Retinal pigment epithelial cell (primary cell): ENCODE results near the gene IL1R1.

Experiments
- DNase-seq: peaks from one replicate; pipeline ENCODE4 v3.0.0-alpha.2; 2010; ENCODE audit warnings: low read depth
- H3K4me3 ChIP-seq: 2 replicates; pipeline ENCODE4 v1.5.1; 2011; ENCODE audit warnings: mild to moderate bottlenecking, low read length, control low read depth, moderate library complexity
- TF ChIP-seq, protein P1 (sequence below): conservative IDR thresholded peaks from 2 replicates; pipeline ENCODE4 v1.5.1; 2011; ENCODE audit warnings: low read depth, low read length, control low read depth, inconsistent platforms

Gene IL1R1

DNA sequence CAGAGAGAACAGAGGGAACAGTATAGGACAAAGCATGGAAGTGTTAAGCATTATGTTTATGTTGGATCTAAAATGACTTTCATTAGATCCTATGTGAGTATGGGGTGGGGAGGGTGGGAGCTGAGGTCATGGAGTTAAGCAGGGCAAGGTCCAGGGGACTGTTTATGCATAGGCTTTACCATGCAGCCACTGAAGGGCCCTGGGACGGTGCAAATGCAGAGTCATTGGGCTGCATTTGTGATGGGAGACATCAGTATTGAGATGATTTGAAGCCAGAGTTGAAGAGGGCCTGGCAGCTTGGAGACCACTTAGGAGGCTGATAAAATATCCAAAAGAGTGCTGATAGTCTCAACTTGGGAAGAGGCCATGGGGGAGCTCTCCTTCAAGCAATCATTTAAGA is 66.9 kb downstream of the IL1R1 start:
- TF ChIP-seq, protein P1, sequence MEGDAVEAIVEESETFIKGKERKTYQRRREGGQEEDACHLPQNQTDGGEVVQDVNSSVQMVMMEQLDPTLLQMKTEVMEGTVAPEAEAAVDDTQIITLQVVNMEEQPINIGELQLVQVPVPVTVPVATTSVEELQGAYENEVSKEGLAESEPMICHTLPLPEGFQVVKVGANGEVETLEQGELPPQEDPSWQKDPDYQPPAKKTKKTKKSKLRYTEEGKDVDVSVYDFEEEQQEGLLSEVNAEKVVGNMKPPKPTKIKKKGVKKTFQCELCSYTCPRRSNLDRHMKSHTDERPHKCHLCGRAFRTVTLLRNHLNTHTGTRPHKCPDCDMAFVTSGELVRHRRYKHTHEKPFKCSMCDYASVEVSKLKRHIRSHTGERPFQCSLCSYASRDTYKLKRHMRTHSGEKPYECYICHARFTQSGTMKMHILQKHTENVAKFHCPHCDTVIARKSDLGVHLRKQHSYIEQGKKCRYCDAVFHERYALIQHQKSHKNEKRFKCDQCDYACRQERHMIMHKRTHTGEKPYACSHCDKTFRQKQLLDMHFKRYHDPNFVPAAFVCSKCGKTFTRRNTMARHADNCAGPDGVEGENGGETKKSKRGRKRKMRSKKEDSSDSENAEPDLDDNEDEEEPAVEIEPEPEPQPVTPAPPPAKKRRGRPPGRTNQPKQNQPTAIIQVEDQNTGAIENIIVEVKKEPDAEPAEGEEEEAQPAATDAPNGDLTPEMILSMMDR: no peak
- DNase-seq: no peak
- H3K4me3 ChIP-seq: no peak overlapping the region

DNA sequence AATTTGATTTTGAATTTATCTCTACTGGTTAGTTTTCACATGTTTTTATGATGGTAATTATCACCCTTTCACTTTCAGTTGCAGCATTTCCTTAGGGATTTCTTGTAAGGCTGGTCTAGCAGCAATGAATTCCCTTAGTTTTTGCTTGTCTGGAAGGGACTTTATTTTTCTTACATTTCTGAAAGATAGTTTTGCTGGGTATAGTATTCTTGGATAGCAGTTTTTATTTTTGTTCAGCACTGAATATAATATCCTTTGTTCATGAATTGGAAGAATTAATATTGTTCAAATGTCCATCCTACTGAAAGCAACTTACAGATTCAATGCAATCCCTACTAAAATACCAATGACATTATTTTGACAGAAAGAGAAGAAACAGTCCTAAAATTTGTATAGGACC is 74.5 kb downstream of the IL1R1 start:
- TF ChIP-seq, protein P1: no peak
- DNase-seq: no peak
- no peak overlapping the region for H3K4me3 ChIP-seq

DNA sequence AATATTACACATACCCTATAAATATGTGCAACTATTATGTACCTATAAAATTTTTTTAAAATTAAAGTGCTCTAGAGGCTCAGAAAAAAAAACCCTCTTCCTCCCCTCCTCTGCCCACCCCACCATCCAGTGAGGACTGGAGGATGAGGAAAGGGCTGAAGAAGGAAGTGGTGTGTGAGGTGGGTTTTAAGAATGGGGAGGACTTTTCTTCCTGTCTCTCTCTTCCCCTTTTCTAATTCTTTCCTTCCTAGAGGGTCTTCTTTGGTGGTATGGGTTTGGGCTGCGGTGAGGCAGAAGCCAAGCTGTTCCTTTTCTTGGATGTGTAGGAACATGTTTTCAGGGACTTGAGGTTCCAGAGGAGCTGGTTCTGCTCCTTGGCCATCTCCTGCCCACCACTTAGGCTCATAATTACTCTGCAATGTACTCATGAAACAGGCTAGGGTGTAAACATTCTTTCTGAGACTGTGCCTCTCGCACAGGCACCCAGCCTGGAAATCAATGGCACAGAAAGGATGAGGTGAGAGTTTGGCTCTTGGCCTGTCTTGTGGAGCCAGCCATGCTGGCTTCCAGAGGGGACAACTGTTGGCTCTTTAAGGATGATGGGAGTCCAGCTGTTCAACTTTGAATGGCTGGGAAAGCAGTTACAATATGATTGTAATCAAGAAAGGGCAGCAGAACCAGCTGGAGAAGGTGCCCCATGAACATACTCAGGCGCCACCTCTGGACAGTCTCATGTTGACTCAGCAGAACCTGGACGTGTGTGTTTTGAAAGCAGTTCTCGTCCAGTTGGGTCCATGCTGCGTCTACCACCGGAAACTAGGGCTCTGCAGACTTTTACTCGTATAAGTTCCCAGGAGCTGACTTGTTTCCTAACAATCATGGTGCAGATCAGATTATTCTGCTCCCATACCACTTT is 82.5 kb downstream of the IL1R1 start:
- TF ChIP-seq, protein P1: no peak
- no peak overlapping the region for H3K4me3 ChIP-seq
- DNase-seq: no peak

DNA sequence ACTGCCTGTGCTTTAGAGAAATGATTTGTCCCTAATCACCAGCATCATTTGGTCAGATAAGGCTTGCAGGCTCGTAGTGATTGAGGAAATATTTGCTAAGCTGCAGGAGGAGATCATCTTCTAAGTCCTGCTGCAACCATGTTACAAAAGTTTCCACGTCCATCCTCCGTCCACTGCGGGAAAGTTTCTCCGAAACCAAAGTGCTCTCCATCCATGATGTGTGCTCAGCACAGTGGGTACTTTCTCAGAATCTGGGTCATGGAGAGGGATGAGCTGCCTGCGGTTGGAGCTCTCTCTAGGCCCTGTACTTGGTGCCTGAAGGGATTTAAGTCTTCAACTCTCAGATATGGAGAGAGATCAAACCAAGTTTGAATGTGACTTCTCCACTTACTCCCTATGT is 83.6 kb downstream of the IL1R1 start:
- TF ChIP-seq, protein P1: no peak
- no peak for DNase-seq
- H3K4me3 ChIP-seq: no peak overlapping the region

DNA sequence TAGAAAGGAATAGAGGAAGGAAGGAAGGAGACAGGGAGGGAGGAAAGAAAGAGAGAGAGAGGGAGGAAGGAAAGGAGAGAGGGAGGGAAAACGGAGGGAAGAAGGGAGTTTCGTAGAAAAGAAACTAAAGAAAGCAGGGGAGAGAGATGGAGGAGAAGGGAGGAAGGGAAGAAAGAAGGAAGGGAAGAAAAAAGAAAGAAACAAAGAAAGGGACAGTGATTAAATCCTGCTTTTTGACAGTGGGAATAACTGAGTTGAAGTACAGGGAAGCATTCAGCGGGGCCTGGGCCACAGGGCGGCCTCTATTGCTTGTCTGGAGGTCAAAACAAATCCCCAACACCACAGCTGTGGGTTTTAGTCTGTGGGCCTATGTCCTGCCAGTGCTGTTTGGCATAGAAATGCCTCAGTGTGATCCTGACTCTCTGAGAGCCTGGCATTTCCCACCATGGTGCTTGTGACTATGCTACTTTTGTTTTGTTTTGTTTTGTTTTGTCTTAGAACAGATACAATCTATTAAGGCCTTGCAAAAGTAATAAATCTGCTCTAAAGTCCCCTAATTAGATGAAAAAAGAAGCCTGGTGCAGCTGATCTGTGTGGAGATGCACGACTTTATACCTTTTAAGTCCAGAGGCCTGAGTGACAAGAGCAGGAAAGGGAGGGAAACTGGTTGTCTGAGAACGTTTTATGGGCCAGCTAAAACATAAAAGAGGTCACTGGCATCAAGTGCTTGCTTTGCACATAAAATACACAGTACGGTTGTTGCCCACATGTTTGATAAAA is 84.3 kb downstream of the IL1R1 start:
- TF ChIP-seq, protein P1: no peak
- no peak overlapping the region for H3K4me3 ChIP-seq
- no peak for DNase-seq

DNA sequence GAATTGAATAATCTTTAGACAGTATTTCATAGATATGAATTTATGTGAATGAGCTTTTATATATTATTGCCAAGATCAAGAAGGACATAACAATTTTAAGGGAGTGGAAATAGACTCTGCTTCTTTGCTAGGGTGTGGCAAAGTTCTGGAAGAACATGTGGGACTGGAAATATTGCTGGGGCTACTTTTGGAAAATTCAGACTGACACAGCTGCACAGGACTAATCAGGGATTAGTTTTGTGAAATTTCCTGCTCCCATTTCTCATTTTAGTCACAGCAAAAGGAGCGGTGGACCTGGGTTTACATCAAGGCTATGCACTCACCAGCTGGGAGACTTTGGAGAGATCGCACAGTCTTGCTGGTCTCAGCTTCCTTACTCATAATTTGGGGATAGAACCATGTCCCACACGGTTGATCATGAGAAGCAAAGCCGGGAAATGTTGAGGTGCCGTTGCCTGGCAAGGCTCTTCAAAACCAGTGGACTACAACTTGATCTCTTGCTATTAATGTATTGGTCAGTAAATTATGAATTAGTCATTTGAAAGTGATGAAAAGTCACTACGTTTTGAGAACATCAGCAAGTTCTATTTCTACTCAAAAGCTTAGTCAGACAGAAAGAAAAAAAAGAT is 86.7 kb downstream of the IL1R1 start:
- H3K4me3 ChIP-seq: no peak overlapping the region
- TF ChIP-seq, protein P1: no peak
- DNase-seq: no peak
